ENCODE data around the gene MSI2. TPM values are rescaled to one million over a fixed set of nuclear protein-coding genes. Genes with fewer than 3 reads are reported as not detected.

MSI2 gene
- total RNA-seq, 1 donor from 2014 or later, result 90.7 TPM

- DNase-seq, result no peak
- intact Hi-C loops (cut with micrococcal nuclease), result no loop called here
- ATAC-seq, result no peak
Observed at GRCh38 chr17:57438066-57438731, 181.9 kb downstream of the MSI2 start.

- ATAC-seq, result no peak
- intact Hi-C loops (cut with micrococcal nuclease), result no loop called here
- no peak for DNase-seq
Observed at GRCh38 chr17:57439651-57440050, 183.3 kb downstream of the MSI2 start.

- ATAC-seq, result peak; percentile 81
- intact Hi-C loops (cut with micrococcal nuclease), result no loop called here
- DNase-seq, result peak; percentile 76
Observed at GRCh38 chr17:57440522-57441269, 184.4 kb downstream of the MSI2 start.

- ATAC-seq, result no peak
- no peak for DNase-seq
Observed at GRCh38 chr17:57441270-57441600, 184.9 kb downstream of the MSI2 start.

DNA sequence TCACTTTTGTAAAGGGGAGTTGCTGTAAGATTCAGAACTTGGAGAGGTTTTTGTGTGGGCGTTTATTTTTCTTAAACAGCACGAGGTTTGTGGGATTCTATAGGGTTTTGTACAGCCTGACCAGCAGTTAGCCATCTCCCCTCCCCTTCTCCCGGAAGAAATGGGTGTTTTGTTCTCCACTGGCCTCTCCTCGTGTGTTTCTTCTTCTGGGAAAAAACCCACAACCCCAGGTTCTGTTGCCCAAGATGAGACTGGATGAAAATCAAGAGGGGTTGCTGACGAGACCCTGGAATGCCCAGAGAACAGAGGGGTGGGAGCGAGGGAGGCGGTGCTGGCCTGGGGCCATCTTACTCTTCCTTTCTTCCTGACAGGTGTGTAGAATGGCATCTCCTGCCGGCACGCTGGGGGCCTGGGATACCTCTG is 186.1 kb downstream of the MSI2 start:
- intact Hi-C loops (cut with micrococcal nuclease), result no loop called here
- ATAC-seq (no peak), DNase-seq (no peak)

More at GRCh38 chr17:57441270-57441600, 184.9 kb downstream of the MSI2 start:
- intact Hi-C loops (cut with micrococcal nuclease), result no loop called here

GRCh38 chr17:57442914-57443571 is 186.7 kb downstream of the MSI2 start:
- intact Hi-C loops (cut with micrococcal nuclease), result no loop called here
- ATAC-seq (peak; percentile 51), DNase-seq (peak; percentile 69)

DNA sequence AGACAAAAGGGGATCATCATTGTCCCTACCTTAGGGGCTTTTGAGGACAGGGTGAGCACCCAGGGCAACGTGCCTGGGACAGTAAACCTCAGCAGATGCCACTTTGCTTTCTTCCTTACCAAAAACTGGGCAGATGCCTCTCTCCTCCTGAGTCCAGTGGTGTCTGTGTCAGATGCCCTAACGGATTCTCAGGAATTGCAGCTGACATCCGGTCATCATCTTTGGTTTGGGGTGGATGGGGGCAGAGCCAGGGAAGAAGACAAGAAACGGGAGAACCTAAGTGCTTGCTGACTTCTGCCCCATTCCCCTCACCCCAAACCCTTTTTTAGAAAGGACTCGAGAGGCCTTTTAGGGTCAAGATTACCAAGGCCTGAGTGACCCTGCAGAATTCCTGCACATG is 187.5 kb downstream of the MSI2 start:
- DNase-seq, result no peak
- no peak for ATAC-seq
- intact Hi-C loops (cut with micrococcal nuclease), result no loop called here

DNA sequence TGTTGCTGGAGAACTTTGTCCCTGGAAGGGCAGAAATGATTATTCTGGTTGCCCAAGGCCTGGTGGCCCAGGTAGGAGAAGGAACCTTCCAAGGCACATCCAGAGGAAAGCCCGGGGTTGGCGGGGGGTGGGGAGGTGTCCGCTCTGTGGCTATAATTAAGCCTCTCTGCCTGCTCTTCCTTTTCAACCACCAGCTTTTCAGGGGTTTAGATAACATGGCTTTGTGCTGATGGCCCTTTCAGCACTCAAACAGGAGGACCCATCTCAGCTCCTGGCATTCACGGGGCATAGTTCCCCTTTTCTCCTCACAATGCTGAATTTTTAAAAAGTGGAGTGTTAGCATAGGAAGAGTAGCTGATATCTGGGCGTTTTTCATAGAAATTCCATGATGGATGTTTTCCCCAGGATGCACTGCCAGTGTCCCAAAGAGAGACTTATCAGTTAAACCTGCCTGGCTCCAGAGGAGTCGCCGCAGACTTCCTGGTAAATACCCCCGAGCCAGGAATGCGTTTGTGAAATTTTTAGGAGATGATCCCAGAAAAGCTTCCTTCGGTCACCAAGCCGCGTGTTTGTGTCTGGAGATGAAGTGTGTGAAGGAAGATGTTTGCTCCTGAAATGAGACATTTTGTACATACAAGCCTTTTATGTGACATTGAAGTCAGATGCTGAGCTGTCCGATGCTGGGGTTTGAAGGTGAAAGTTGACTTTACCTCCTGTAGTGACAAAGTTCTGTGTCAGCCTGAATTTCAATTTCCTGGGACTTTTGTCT is 188.5 kb downstream of the MSI2 start:
- DNase-seq (peak; percentile 45), ATAC-seq (peak; percentile 33)
- intact Hi-C loops (cut with micrococcal nuclease), result no loop called here

DNA sequence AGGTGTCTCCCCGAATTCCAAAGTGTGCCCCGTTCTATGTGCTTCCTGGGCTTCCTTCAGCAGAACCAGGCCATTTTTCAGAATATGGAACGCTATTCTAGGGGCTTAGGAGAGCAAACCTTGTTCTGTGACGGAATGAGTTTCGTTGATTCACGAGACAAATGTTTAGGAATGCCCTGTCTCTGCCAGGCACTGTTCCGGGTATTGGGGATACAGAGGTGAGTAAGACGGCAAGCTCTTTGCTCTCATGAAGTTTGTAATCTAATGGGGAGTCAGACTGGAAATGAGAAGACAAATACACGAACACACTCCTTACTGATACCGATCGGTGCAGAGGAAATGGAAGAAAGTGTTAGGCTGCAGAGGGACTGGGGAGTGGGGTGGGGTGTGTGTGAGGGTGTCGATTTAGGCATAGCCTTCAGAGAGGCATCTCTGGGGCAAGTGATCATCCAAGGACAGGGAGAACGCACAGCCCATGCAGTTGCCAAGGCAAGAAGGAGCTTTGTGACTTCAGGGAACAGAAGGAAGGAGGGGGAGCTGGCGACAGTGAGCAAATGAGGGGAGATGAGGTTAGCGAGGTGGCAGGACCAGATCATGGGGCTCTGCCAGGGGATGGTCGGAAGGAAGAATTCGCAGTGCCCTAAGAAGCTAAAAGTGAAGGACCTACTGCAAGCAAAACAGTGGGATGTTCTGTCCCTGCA is 189.6 kb downstream of the MSI2 start:
- ATAC-seq (no peak), DNase-seq (no peak)
- intact Hi-C loops (cut with micrococcal nuclease), result no loop called here

- intact Hi-C loops (cut with micrococcal nuclease), result no loop called here
- DNase-seq, result no peak
Observed at GRCh38 chr17:57447357-57447989, 191.2 kb downstream of the MSI2 start.

GRCh38 chr17:57447990-57448758 is 191.9 kb downstream of the MSI2 start:
- ATAC-seq, result no peak
- DNase-seq, result no peak
- intact Hi-C loops (cut with micrococcal nuclease), result no loop called here

More at GRCh38 chr17:57447357-57447989, 191.2 kb downstream of the MSI2 start:
- no peak for ATAC-seq

GRCh38 chr17:57448759-57449283 is 192.5 kb downstream of the MSI2 start:
- intact Hi-C loops (cut with micrococcal nuclease), result no loop called here
- DNase-seq, result no peak
- no peak for ATAC-seq

GRCh38 chr17:57451191-57451590 is 194.9 kb downstream of the MSI2 start:
- no peak for ATAC-seq
- intact Hi-C loops (cut with micrococcal nuclease), result no loop called here
- no peak for DNase-seq

DNA sequence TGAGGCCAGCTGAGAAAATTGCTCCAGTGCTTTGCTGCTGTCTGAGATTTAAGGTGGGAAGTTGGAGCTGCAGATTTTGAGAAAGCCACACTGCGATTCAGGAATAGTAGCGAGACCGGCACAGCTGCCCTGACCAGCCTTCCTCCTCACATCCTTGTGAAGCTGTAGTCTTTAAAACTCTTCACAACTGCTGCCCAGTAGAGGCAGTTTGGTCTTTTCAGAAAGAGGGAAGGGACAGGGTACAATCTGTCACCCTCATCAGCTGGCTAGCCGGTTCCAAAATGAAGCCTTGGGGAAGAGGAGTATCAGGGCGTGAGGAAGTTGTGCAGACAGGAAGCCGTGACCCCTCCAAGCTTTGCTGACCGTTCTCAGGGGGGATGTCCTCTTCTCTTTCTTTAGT is 195.3 kb downstream of the MSI2 start:
- intact Hi-C loops (cut with micrococcal nuclease), result no loop called here
- ATAC-seq (peak; percentile 25), DNase-seq (no peak)

DNA sequence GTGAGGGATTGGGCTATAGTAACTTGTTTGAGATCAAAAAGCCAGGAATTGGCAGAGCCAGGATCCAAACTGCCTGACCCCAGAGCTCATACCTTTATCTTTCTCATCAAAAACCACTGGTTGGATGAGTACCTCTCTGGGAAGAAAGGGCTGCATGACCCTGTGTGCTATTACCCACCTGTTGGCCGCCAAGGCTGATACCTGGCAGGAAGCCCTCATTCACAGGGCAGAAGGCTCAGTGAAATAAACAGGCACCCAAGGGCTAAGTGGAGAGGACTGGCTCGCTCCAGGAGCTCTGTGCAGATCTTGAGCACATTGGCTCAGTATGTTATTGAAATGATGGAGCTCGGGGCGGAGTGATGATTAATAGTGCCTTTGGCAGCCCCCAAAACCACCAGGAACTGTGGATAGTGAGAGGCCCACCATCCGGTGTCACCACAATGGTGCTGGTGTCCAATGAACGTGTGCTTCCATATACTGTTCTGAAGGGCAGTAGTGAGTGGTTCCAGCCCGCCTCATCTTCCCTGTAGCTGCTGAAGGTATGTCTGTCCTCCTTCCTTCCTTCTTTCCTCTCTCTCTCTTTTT is 197.6 kb downstream of the MSI2 start:
- intact Hi-C loops (cut with micrococcal nuclease), result no loop called here
- no peak for ATAC-seq
- no peak for DNase-seq

GRCh38 chr17:57454729-57455062 is 198.4 kb downstream of the MSI2 start:
- intact Hi-C loops (cut with micrococcal nuclease), result no loop called here
- no peak for ATAC-seq
- DNase-seq, result no peak
